Activated CD8-positive, alpha-beta T cell treated with anti-CD3 and anti-CD28 coated beads, Interleukin-2, amount 10 ng/mL, durations not matched to agents 7 days and 5 days (primary cell): ENCODE results near the gene TACR1. TPM values are rescaled to one million over a fixed set of nuclear protein-coding genes. Genes with fewer than 3 reads are reported as not detected.
"Not testable (repeated sequence)": the region's sequence is repeated elsewhere in the genome, so short reads cannot be mapped to it uniquely, and the experiment has no call there.

ENCODE experiments used
- ATAC-seq: fragments of 150-1000 bp; cut with Tn5 transposase; one replicate; pipeline ENCODE4 v1.10.0; 2021; ENCODE audit warnings: moderate library complexity
- CTCF ChIA-PET: fragments of 350-600 bp; sonication (Branson Sonifier 250); formaldehyde crosslinking; loops from one replicate; lab custom pipeline; 2021; ENCODE audit warnings: antibody characterized with exemption; lab: Charles Lee
- POLR2A ChIA-PET: fragments of 350-600 bp; sonication (Branson Sonifier 250); formaldehyde crosslinking; loops from one replicate; lab custom pipeline; 2021; ENCODE audit warnings: antibody characterized with exemption; lab: Charles Lee
- DNase-seq: peaks from one replicate; pipeline ENCODE4 v3.0.0-alpha.2; 2020
- H3K27ac Mint-ChIP-seq: one replicate; pipeline ENCODE4 v1.8.0; 2021; ENCODE audit warnings: mild to moderate bottlenecking, mixed read lengths
- H3K27me3 Mint-ChIP-seq: one replicate; pipeline ENCODE4 v1.8.0; 2021; ENCODE audit warnings: low read depth, mixed read lengths
- H3K36me3 Mint-ChIP-seq: one replicate; pipeline ENCODE4 v1.8.0; 2021; ENCODE audit warnings: low read depth, mixed read lengths
- H3K4me1 Mint-ChIP-seq: one replicate; pipeline ENCODE4 v1.8.0; 2021; ENCODE audit warnings: low read depth, mixed read lengths
- H3K4me3 Mint-ChIP-seq: one replicate; pipeline ENCODE4 v1.8.0; 2021; ENCODE audit warnings: mild to moderate bottlenecking, mixed read lengths
- H3K9me3 Mint-ChIP-seq: one replicate; pipeline ENCODE4 v1.8.0; 2022; ENCODE audit warnings: mixed read lengths; ENCODE audit not compliant: insufficient read depth
- total RNA-seq, 2 experiments: library from RNA; stranded (reverse); gene quantifications; one replicate each; pipeline ENCODE4 v1.2.3, GENCODE V29; 2021

TACR1 gene
- total RNA-seq, 2 experiments from 2014 or later = not detected

GRCh38 chr2:75162897-75163296 lies 36.4 kb downstream of the TACR1 start:
- DNase-seq (no peak), ATAC-seq (no peak)
- Mint-ChIP-seq H3K4me3 (no peak overlapping the region), H3K4me1 (no peaks in the 10 kb centered on the region), H3K36me3 (no peaks in the 10 kb centered on the region), H3K27me3 (peaks cover 5% of the 10 kb centered on the region), H3K9me3 (no peaks in the 10 kb centered on the region), H3K27ac (no peak overlapping the region)
- CTCF ChIA-PET = no interaction called here
- POLR2A ChIA-PET = no interaction called here

DNA sequence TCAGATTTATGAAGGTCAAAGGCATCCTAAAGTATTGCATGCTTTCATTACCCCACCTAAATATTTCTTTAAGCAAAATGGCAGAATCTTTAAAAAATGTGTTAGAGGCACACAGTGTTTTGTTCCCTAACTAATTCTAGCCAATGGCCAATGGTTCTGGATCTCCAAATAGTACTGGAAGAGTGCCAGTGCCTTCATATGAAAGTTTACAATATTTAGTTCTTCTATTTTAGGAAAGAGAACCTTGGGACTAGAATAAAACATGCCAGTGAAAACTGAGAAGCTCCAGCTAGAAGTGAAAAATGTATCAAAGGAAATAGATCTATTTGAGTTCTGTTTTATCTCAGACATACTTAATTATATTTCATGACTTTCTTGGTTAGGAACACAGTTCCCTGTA lies 37.1 kb downstream of the TACR1 start:
- ATAC-seq = no peak
- no peak for DNase-seq
- ChIA-PET CTCF (no interaction called here), POLR2A (no interaction called here)
- Mint-ChIP-seq H3K4me1 (no peaks in the 10 kb centered on the region), H3K9me3 (no peaks in the 10 kb centered on the region), H3K4me3 (no peak overlapping the region), H3K36me3 (no peaks in the 10 kb centered on the region), H3K27ac (no peak overlapping the region), H3K27me3 (peaks cover 5% of the 10 kb centered on the region)

DNA sequence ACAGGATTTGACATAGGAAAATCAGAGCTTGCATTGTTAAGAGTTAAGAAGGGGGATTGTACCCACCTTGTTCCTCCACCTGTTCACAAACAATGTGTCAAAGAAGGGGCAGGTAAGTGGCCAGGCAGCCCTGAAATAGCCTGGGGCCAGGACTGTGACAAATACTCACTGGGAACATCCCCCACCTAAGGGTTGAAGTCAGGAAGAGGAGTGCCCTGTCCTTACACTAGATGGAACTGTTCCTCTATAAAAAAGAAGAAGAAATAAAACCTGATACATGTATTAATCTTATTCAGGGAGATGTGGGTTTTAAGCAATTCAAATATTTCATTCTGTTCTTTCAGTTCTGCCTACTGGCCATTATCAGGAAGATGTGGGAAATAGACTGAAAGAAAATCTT lies 41.9 kb downstream of the TACR1 start:
- peaks cover 5% of the 10 kb centered on the region for H3K27me3 Mint-ChIP-seq
- H3K4me1 Mint-ChIP-seq = no peaks in the 10 kb centered on the region
- CTCF ChIA-PET = no interaction called here

DNA sequence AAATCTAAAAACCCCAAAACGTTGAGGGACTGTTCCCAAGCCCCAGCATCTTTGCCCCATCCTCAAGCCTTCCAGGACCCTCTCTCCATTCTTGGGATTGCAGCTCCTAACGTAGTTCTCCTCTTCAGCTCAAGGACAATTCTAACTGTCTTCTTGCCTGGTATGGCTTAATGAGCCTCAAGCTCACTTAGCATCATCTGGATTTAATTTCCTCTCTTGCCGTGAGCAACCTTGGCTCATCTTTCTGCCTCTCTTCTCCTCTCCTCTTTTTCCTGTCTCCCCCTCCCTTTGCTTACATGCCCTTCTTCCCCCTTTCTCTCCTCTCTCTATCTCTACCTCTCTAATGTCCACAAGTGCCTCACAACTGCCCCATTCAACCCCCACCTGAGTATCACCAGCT lies 44.2 kb downstream of the TACR1 start:
- no peaks in the 10 kb centered on the region for H3K36me3 Mint-ChIP-seq
- no peaks in the 10 kb centered on the region for H3K9me3 Mint-ChIP-seq
- peaks cover 5% of the 10 kb centered on the region for H3K27me3 Mint-ChIP-seq
- ChIA-PET CTCF (no interaction called here), POLR2A (no interaction called here)
- DNase-seq = no peak
- no peak for ATAC-seq
- no peak overlapping the region for H3K4me3 Mint-ChIP-seq
- no peak overlapping the region for H3K27ac Mint-ChIP-seq
- H3K4me1 Mint-ChIP-seq = no peaks in the 10 kb centered on the region

More for the DNA sequence above, 41.9 kb downstream of the TACR1 start:
- H3K9me3 Mint-ChIP-seq = no peaks in the 10 kb centered on the region
- no peak overlapping the region for H3K27ac Mint-ChIP-seq
- ATAC-seq (no peak), DNase-seq (no peak)
- POLR2A ChIA-PET = no interaction called here
- no peak overlapping the region for H3K4me3 Mint-ChIP-seq
- H3K36me3 Mint-ChIP-seq = no peaks in the 10 kb centered on the region

- H3K27me3 Mint-ChIP-seq = no peaks in the 10 kb centered on the region
- no peak overlapping the region for H3K4me3 Mint-ChIP-seq
- ChIA-PET POLR2A (no interaction called here), CTCF (no interaction called here)
- no peaks in the 10 kb centered on the region for H3K36me3 Mint-ChIP-seq
- no peak overlapping the region for H3K27ac Mint-ChIP-seq
- no peaks in the 10 kb centered on the region for H3K4me1 Mint-ChIP-seq
- ATAC-seq (no peak), DNase-seq (no peak)
- H3K9me3 Mint-ChIP-seq = no peaks in the 10 kb centered on the region
Measured at GRCh38 chr2:75153221-75153620, 46.1 kb downstream of the TACR1 start.

DNA sequence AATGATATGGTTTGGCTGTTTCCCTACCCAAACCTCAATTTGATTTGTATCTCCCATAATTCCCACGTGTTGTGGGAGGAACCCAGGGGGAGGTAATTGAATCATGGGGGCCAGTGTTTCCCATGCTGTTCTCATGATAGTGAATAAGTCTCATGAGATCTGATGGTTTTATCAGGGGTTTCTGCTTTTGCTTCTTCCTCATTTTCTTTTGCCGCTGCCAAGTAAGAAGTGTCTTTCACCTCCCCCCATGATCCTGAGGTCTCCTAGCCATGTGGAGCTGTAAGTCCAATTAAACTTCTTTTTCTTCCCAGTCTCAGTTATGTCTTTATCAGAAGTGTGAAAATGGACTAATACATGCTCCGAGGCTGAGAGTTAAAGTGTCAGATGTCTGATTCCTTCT lies 47.1 kb downstream of the TACR1 start:
- DNase-seq, POLR2A ChIA-PET, H3K4me1 Mint-ChIP-seq, H3K36me3 Mint-ChIP-seq, H3K9me3 Mint-ChIP-seq, ATAC-seq, CTCF ChIA-PET, H3K4me3 Mint-ChIP-seq, H3K27ac Mint-ChIP-seq, H3K27me3 Mint-ChIP-seq: not testable (repeated sequence)

- H3K36me3 Mint-ChIP-seq, H3K27ac Mint-ChIP-seq, H3K4me1 Mint-ChIP-seq, DNase-seq, H3K27me3 Mint-ChIP-seq, H3K9me3 Mint-ChIP-seq, H3K4me3 Mint-ChIP-seq, POLR2A ChIA-PET, ATAC-seq: not testable (repeated sequence)
- CTCF ChIA-PET = interaction anchor here (0.6 kb wide), 1 partner anchor 244 kb away, joined by 3 read pairs; no protein-coding TSS in a partner anchor
Measured at GRCh38 chr2:75147884-75148283, 51.4 kb downstream of the TACR1 start.

- no peak for ATAC-seq
- POLR2A ChIA-PET = no interaction called here
- Mint-ChIP-seq H3K27me3 (peaks cover 3% of the 10 kb centered on the region), H3K4me1 (no peaks in the 10 kb centered on the region), H3K27ac (no peak overlapping the region), H3K9me3 (no peaks in the 10 kb centered on the region), H3K36me3 (no peaks in the 10 kb centered on the region), H3K4me3 (no peak overlapping the region)
- DNase-seq = no peak
- CTCF ChIA-PET = no interaction called here
Measured at GRCh38 chr2:75146606-75147332, 52.6 kb downstream of the TACR1 start.

DNA sequence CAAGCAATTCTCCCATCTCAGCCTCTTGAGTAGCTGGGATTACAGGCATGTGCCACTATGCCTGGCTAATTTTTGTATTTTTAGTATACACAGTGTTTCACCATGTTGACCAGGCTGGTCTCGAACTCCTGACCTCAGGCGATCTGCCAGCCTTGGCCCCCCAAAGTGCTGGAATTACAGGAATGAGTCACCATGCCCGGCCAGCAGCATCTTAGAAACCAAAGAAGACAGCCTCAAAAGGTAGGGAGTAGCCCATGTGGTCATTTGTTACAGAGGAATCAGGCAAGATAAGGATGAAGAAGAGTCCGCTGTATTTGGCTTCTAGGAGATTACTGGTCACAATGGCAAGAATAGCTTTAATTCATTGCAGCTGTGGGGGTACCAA lies 53.1 kb downstream of the TACR1 start:
- H3K27me3 Mint-ChIP-seq, POLR2A ChIA-PET, H3K4me3 Mint-ChIP-seq, CTCF ChIA-PET, H3K9me3 Mint-ChIP-seq, ATAC-seq, H3K27ac Mint-ChIP-seq, DNase-seq, H3K36me3 Mint-ChIP-seq, H3K4me1 Mint-ChIP-seq: not testable (repeated sequence)

DNA sequence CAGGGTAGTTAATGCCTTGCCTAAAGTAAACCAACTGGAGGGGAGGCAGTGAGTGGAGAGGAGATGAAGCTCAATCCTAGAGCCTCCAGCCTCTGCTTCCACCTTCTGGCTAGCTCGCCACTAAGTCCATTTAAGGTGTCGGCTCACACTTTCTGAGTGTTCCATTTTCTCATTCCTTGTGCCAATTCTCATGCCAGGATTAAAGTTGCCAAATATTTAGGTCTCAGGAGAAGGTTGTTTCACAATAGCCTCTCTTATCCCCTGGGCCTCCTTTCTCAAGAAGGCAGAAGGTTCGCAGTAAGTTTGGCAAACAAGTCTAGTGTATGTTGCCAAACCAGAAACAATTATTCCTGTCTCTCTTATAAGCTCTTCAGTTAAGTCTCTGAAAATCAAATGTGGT lies 57.2 kb downstream of the TACR1 start:
- no peak overlapping the region for H3K27ac Mint-ChIP-seq
- POLR2A ChIA-PET = no interaction called here
- ATAC-seq (no peak), DNase-seq (no peak)
- H3K36me3 Mint-ChIP-seq = no peaks in the 10 kb centered on the region
- CTCF ChIA-PET = no interaction called here
- no peaks in the 10 kb centered on the region for H3K9me3 Mint-ChIP-seq
- no peaks in the 10 kb centered on the region for H3K4me1 Mint-ChIP-seq
- H3K27me3 Mint-ChIP-seq = peaks cover 12% of the 10 kb centered on the region
- no peak overlapping the region for H3K4me3 Mint-ChIP-seq

GRCh38 chr2:75140288-75140687 lies 59.0 kb downstream of the TACR1 start:
- no peak overlapping the region for H3K27ac Mint-ChIP-seq
- H3K9me3 Mint-ChIP-seq = no peaks in the 10 kb centered on the region
- H3K36me3 Mint-ChIP-seq = no peaks in the 10 kb centered on the region
- DNase-seq = no peak
- ChIA-PET POLR2A (no interaction called here), CTCF (no interaction called here)
- no peaks in the 10 kb centered on the region for H3K4me1 Mint-ChIP-seq
- no peak overlapping the region for H3K4me3 Mint-ChIP-seq
- peaks cover 12% of the 10 kb centered on the region for H3K27me3 Mint-ChIP-seq
- no peak for ATAC-seq

DNA sequence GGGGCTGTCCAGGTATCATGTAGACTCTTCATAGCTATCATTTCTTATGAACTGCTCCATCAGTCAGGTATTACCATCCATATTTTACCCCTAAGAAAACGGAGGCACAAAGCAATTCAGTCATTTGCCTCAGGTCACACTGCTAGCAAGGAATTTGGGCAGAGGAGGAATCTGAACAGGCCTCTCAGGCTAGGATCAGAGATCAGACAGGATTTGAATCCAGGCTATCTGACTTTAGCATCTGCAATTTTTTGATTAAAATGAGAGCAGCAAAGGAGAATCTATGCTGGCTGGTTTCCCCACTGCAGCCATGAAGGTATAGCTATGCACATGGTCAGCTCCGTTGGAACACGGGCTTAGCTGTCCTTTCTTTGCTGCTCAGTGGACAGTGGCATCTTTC lies 60.1 kb downstream of the TACR1 start:
- ATAC-seq (no peak), DNase-seq (no peak)
- ChIA-PET POLR2A (no interaction called here), CTCF (interaction anchor here (0.6 kb wide), 1 partner anchor 102 kb away, joined by 3 read pairs; no protein-coding TSS in a partner anchor)
- no peak overlapping the region for H3K27ac Mint-ChIP-seq
- no peaks in the 10 kb centered on the region for H3K9me3 Mint-ChIP-seq
- H3K4me1 Mint-ChIP-seq = no peaks in the 10 kb centered on the region
- H3K27me3 Mint-ChIP-seq = peaks cover 12% of the 10 kb centered on the region
- H3K36me3 Mint-ChIP-seq = no peaks in the 10 kb centered on the region
- H3K4me3 Mint-ChIP-seq = no peak overlapping the region

- DNase-seq = no peak
- Mint-ChIP-seq H3K27ac (no peak overlapping the region), H3K4me1 (no peaks in the 10 kb centered on the region), H3K36me3 (no peaks in the 10 kb centered on the region), H3K27me3 (peaks cover 12% of the 10 kb centered on the region), H3K9me3 (no peaks in the 10 kb centered on the region), H3K4me3 (no peak overlapping the region)
- CTCF ChIA-PET = no interaction called here
- no peak for ATAC-seq
- POLR2A ChIA-PET = no interaction called here
Measured at GRCh38 chr2:75138528-75138927, 60.8 kb downstream of the TACR1 start.
